Measurements from ENCODE around the gene TTC28. TPM values are rescaled to one million over a fixed set of nuclear protein-coding genes. Genes with fewer than 3 reads are reported as not detected.

TTC28 gene
- total RNA-seq, 1 donor from 2014 or later = 46.2 TPM

GRCh38 chr22:28151151-28151816, 528.4 kb downstream of the TTC28 start:
- H2AFZ ChIP-seq (replicated peaks) = no peak overlapping the region
- no peaks in the 10 kb centered on the region for H3K9me3 ChIP-seq (ENCODE audit: low read depth)
- peaks cover 17% of the 10 kb centered on the region for H3K4me1 Mint-ChIP-seq
- peaks cover 15% of the 10 kb centered on the region for H3K36me3 Mint-ChIP-seq
- no peaks in the 10 kb centered on the region for H4K20me1 ChIP-seq (ENCODE audit: low read depth)
- no peaks in the 10 kb centered on the region for H3K79me2 ChIP-seq (ENCODE audit: low read depth)
- H3F3A ChIP-seq (ENCODE audit: low read depth) = no peaks in the 10 kb centered on the region
- H3K27me3 Mint-ChIP-seq (ENCODE audit: insufficient read depth, low read depth) = no peaks in the 10 kb centered on the region
- H3K9me3 Mint-ChIP-seq = peaks cover under 1% of the 10 kb centered on the region
- H3K4me3 Mint-ChIP-seq = no peak overlapping the region
- H3K36me3 ChIP-seq = no peaks in the 10 kb centered on the region
- no peak for DNase-seq (ENCODE audit: low spot score)
- peak overlapping the region; percentile 51 for H3K27ac Mint-ChIP-seq
- no peak for TF ChIP-seq EZH2 (IDR thresholded peaks at IDR 0.05)
- TF ChIP-seq EZH2phosphoT487 (IDR thresholded peaks at IDR 0.05) = no peak
- TF ChIP-seq, protein P1, sequence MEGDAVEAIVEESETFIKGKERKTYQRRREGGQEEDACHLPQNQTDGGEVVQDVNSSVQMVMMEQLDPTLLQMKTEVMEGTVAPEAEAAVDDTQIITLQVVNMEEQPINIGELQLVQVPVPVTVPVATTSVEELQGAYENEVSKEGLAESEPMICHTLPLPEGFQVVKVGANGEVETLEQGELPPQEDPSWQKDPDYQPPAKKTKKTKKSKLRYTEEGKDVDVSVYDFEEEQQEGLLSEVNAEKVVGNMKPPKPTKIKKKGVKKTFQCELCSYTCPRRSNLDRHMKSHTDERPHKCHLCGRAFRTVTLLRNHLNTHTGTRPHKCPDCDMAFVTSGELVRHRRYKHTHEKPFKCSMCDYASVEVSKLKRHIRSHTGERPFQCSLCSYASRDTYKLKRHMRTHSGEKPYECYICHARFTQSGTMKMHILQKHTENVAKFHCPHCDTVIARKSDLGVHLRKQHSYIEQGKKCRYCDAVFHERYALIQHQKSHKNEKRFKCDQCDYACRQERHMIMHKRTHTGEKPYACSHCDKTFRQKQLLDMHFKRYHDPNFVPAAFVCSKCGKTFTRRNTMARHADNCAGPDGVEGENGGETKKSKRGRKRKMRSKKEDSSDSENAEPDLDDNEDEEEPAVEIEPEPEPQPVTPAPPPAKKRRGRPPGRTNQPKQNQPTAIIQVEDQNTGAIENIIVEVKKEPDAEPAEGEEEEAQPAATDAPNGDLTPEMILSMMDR (IDR thresholded peaks at IDR 0.05) = no peak
- no peaks in the 10 kb centered on the region for H3K27me3 ChIP-seq
- no peak overlapping the region for H3K4me2 ChIP-seq
- H3K4me1 ChIP-seq = no peaks in the 10 kb centered on the region
- H3K27ac ChIP-seq = no peak overlapping the region
- no peak overlapping the region for H3K4me3 ChIP-seq
- no peak overlapping the region for H3K9ac ChIP-seq

- TF ChIP-seq, protein P1 (IDR thresholded peaks at IDR 0.05) = no peak
- no peak for TF ChIP-seq EZH2 (IDR thresholded peaks at IDR 0.05)
- no peak for TF ChIP-seq EZH2phosphoT487 (IDR thresholded peaks at IDR 0.05)
- Histone ChIP-seq H4K20me1 (ENCODE audit: low read depth) (no peaks in the 10 kb centered on the region), H3K9me3 (ENCODE audit: low read depth) (no peaks in the 10 kb centered on the region), H3K4me1 (no peaks in the 10 kb centered on the region), H3K27ac (no peak overlapping the region), H3K9ac (no peak overlapping the region), H3K4me2 (no peak overlapping the region), H3F3A (ENCODE audit: low read depth) (no peaks in the 10 kb centered on the region), H3K27me3 (no peaks in the 10 kb centered on the region), H3K4me3 (no peak overlapping the region), H2AFZ (replicated peaks) (no peak overlapping the region), H3K36me3 (no peaks in the 10 kb centered on the region), H3K79me2 (ENCODE audit: low read depth) (no peaks in the 10 kb centered on the region)
- Mint-ChIP-seq H3K27ac (no peak overlapping the region), H3K4me3 (no peak overlapping the region), H3K9me3 (no peaks in the 10 kb centered on the region), H3K27me3 (ENCODE audit: insufficient read depth, low read depth) (no peaks in the 10 kb centered on the region), H3K4me1 (peaks cover 18% of the 10 kb centered on the region), H3K36me3 (peaks cover 4% of the 10 kb centered on the region)
- no peak for DNase-seq (ENCODE audit: low spot score)
Measured at GRCh38 chr22:28148816-28149465, 530.7 kb downstream of the TTC28 start.

DNA sequence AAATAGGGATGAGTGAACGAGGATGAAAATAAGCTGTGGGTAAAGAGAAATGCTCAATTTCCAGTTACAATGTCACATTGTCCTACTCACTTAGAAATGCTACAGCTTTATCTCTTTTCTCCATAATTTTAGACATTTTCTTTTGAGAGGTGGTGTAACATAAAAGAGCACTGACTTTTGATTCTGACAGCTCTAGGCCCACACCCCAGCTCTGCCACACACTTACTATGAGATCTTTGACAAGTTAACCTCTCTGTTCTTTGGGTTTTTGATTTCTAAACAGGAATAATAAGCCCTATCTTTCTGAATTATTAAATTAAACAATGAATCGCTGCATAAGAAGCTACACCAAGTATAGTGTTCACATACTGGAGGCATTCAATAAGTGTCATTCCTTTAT, 532.2 kb downstream of the TTC28 start:
- Histone ChIP-seq H3K4me2 (no peak overlapping the region), H2AFZ (replicated peaks) (no peak overlapping the region), H3K27me3 (no peaks in the 10 kb centered on the region), H4K20me1 (ENCODE audit: low read depth) (peaks cover 3% of the 10 kb centered on the region), H3K27ac (no peak overlapping the region), H3K79me2 (ENCODE audit: low read depth) (no peaks in the 10 kb centered on the region), H3K9me3 (ENCODE audit: low read depth) (no peaks in the 10 kb centered on the region), H3K9ac (no peak overlapping the region), H3K4me1 (no peaks in the 10 kb centered on the region), H3F3A (ENCODE audit: low read depth) (no peaks in the 10 kb centered on the region), H3K36me3 (no peaks in the 10 kb centered on the region), H3K4me3 (no peak overlapping the region)
- H3K27ac Mint-ChIP-seq = no peak overlapping the region
- no peak overlapping the region for H3K4me3 Mint-ChIP-seq
- H3K36me3 Mint-ChIP-seq = peaks cover 4% of the 10 kb centered on the region
- no peak for DNase-seq (ENCODE audit: low spot score)
- TF ChIP-seq EZH2phosphoT487 (IDR thresholded peaks at IDR 0.05) (no peak), EZH2 (IDR thresholded peaks at IDR 0.05) (no peak)
- TF ChIP-seq, protein P1 (IDR thresholded peaks at IDR 0.05) = no peak
- peaks cover 29% of the 10 kb centered on the region for H3K4me1 Mint-ChIP-seq
- no peaks in the 10 kb centered on the region for H3K9me3 Mint-ChIP-seq
- no peaks in the 10 kb centered on the region for H3K27me3 Mint-ChIP-seq (ENCODE audit: insufficient read depth, low read depth)
